Measurements from ENCODE around the gene UHMK1. TPM values are rescaled to one million over a fixed set of nuclear protein-coding genes. Genes with fewer than 3 reads are reported as not detected.

UHMK1 gene
- total RNA-seq, 1 experiment from 2014 or later, result 75.1 TPM

GRCh38 chr1:162570718-162571117 lies 73.1 kb downstream of the UHMK1 start:
- Histone ChIP-seq H2AFZ (ENCODE audit: low read depth, low read length, poor library complexity, severe bottlenecking) (no peak overlapping the region), H3K9ac (ENCODE audit: low read length) (no peak overlapping the region), H3K9me2 (ENCODE audit: insufficient read depth) (no peaks in the 10 kb centered on the region), H3K4me1 (ENCODE audit: control insufficient read depth in 1 of 2, insufficient read depth in 2 of 2, low read length in 2 of 2) (no peaks in the 10 kb centered on the region), H3K4me2 (ENCODE audit: low read length) (no peak overlapping the region), H3K36me3 (ENCODE audit: control insufficient read depth in 1 of 2, insufficient read depth in 2 of 2, low read length in 2 of 2) (peaks cover 6 to 15% of the 10 kb centered on the region in 2 experiments; a peak in 2 of 4 replicates), H3K4me3 (replicated peaks in 1 of 2; ENCODE audit: low read depth in 1 of 2, low read length in 2 of 2) (no peak overlapping the region), H3K9me3 (ENCODE audit: control insufficient read depth in 1 of 2, insufficient read depth in 1 of 2, low read depth in 1 of 2, low read length in 2 of 2) (no peaks in the 10 kb centered on the region), H3K27ac (ENCODE audit: low read depth, low read length) (no peak overlapping the region), H3K79me2 (ENCODE audit: insufficient read depth, low read length) (peaks cover 60% of the 10 kb centered on the region), H3K27me3 (ENCODE audit: insufficient read depth, low read length) (no peaks in the 10 kb centered on the region), H4K20me1 (ENCODE audit: insufficient read depth) (peaks cover 4% of the 10 kb centered on the region; the same call in 1 of the 2 replicates)
- ATAC-seq (no peak), DNase-seq (ENCODE audit: low read depth, low spot score) (no peak)
- TF ChIP-seq ZBTB33 (IDR thresholded peaks at IDR 0.05; ENCODE audit: extremely low read depth, insufficient replicate concordance, low read length) (no peak), RAD21 (IDR thresholded peaks at IDR 0.05; ENCODE audit: low read depth) (no peak), CTCF (IDR thresholded peaks at IDR 0.05 in 2 of 3, conservative IDR thresholded peaks at IDR 0.05 in 1 of 3; ENCODE audit: borderline replicate concordance in 1 of 3, insufficient read depth in 1 of 3, low read depth in 2 of 3, low read length in 2 of 3) (no peak), CEBPB (IDR thresholded peaks at IDR 0.05; ENCODE audit: low read depth) (no peak), JUND (IDR thresholded peaks at IDR 0.05) (no peak), SRF (IDR thresholded peaks at IDR 0.05; ENCODE audit: low read depth) (no peak), TCF7L2 (IDR thresholded peaks at IDR 0.05; ENCODE audit: borderline replicate concordance, extremely low read depth, insufficient read depth, insufficient read length) (no peak), REST (IDR thresholded peaks at IDR 0.05; ENCODE audit: low read depth) (no peak), ATF3 (IDR thresholded peaks at IDR 0.05) (no peak), ELF1 (IDR thresholded peaks at IDR 0.05; ENCODE audit: borderline replicate concordance, low read depth) (no peak), ZNF274 (IDR thresholded peaks at IDR 0.05; ENCODE audit: low read depth, low read length) (no peak), MAX (IDR thresholded peaks at IDR 0.05) (no peak), CBX3 (IDR thresholded peaks at IDR 0.05; ENCODE audit: low read depth) (no peak), FOSL1 (IDR thresholded peaks at IDR 0.05; ENCODE audit: low read depth) (no peak), EGR1 (IDR thresholded peaks at IDR 0.05; ENCODE audit: low read depth) (no peak), SIN3A (IDR thresholded peaks at IDR 0.05; ENCODE audit: low read depth) (no peak), SP1 (IDR thresholded peaks at IDR 0.05; ENCODE audit: low read depth) (no peak), POLR2AphosphoS5 (IDR thresholded peaks at IDR 0.05; ENCODE audit: low read depth, low read length) (no peak), EZH2phosphoT487 (IDR thresholded peaks at IDR 0.05; ENCODE audit: borderline replicate concordance) (no peak), YY1 (IDR thresholded peaks at IDR 0.05; ENCODE audit: extremely low read depth, insufficient replicate concordance, low read depth, low read length) (no peak)
- RAD21 ChIA-PET (ENCODE audit: low non-redundant PET in 1 of 2, low total read pairs in 2 of 2, uncharacterized antibody in 2 of 2, unreplicated experiment in 2 of 2), result no interaction called here
- POLR2A ChIA-PET, result no interaction called here
- CTCF ChIA-PET, result no interaction called here
- intact Hi-C loops (cut with micrococcal nuclease), result no loop called here
- no TSS peak for BruUV-seq (replicated peaks)

All from HCT116 (cell line).